ENCODE data around the gene CFAP100. TPM values are rescaled to one million over a fixed set of nuclear protein-coding genes. Genes with fewer than 3 reads are reported as not detected.

CFAP100 gene
- total RNA-seq, 1 donor from 2014 or later: not detected

GRCh38 chr3:126396536-126396935 is 1.8 kb downstream of the CFAP100 start:
- DNase-seq: no peak
- peaks cover 9% of the 10 kb centered on the region for H3K4me1 ChIP-seq
- H3K27ac ChIP-seq (replicated peaks): no peak overlapping the region
- intact Hi-C loops (cut with micrococcal nuclease): loop anchor here (10.0 kb wide), 1 partner anchor 262 kb away; no protein-coding TSS in a partner anchor
- H3K9me3 ChIP-seq (replicated peaks): no peaks in the 10 kb centered on the region
- TF ChIP-seq, protein P1, sequence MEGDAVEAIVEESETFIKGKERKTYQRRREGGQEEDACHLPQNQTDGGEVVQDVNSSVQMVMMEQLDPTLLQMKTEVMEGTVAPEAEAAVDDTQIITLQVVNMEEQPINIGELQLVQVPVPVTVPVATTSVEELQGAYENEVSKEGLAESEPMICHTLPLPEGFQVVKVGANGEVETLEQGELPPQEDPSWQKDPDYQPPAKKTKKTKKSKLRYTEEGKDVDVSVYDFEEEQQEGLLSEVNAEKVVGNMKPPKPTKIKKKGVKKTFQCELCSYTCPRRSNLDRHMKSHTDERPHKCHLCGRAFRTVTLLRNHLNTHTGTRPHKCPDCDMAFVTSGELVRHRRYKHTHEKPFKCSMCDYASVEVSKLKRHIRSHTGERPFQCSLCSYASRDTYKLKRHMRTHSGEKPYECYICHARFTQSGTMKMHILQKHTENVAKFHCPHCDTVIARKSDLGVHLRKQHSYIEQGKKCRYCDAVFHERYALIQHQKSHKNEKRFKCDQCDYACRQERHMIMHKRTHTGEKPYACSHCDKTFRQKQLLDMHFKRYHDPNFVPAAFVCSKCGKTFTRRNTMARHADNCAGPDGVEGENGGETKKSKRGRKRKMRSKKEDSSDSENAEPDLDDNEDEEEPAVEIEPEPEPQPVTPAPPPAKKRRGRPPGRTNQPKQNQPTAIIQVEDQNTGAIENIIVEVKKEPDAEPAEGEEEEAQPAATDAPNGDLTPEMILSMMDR (IDR thresholded peaks at IDR 0.05; ENCODE audit: borderline replicate concordance): no peak
- peaks cover 34% of the 10 kb centered on the region for H3K27me3 ChIP-seq (ENCODE audit: low read depth)
- no peak overlapping the region for H3K4me3 ChIP-seq
- H3K36me3 ChIP-seq: no peaks in the 10 kb centered on the region

GRCh38 chr3:126397610-126398422 is 3.1 kb downstream of the CFAP100 start:
- Histone ChIP-seq H3K4me3 (no peak overlapping the region), H3K27me3 (ENCODE audit: low read depth) (peaks cover 30% of the 10 kb centered on the region), H3K36me3 (no peaks in the 10 kb centered on the region), H3K4me1 (peaks cover 9% of the 10 kb centered on the region), H3K27ac (replicated peaks) (no peak overlapping the region), H3K9me3 (replicated peaks) (no peaks in the 10 kb centered on the region)
- intact Hi-C loops (cut with micrococcal nuclease): loop anchor here (10.0 kb wide), 1 partner anchor 263 kb away; no protein-coding TSS in a partner anchor
- DNase-seq: no peak
- TF ChIP-seq, protein P1 (IDR thresholded peaks at IDR 0.05; ENCODE audit: borderline replicate concordance): no peak

DNA sequence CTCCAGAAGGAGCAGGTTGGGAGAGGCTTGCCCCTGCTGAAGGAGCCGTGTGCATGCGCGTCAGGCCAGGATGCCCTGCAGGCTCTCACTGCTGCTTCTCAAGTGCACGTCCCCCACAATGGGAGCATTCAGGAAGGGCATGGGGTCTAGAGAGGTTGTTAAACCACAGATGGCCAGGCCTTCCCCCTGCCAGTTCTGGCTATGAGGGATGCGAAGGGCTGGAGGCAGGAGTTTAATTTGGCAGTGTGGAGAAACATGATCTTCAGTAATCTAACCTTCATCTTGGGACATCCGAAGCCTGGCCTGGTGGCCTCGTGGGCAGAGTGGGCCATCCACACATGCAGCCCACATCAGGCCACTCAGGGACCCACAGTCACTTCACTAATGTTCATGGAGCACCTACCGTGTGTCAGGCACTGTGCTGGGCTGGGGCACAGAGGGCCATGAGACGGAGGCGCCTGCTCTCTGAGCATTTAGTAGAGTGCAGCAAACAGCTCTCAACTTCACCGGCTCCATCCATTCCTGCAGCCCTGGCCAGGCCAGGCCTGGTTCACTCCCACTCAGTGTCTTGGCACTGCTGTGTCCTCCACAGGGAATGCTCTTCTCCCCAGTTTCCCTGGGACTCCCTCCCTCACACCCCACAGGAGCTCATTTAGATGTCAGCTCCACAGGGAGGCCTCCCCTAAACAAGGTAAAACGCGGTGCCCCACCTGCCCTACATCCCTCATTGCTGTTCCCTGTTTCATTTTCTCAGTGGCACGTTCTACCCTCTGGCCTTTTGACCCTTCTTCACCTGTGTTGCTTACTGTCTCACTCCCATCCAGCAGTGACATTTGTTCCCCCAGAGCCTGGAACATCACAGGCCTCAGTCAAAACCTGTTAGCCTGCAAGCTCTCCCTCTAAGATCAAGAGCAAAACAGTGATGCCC is 4.0 kb downstream of the CFAP100 start:
- Histone ChIP-seq H3K36me3 (no peaks in the 10 kb centered on the region), H3K27ac (replicated peaks) (no peak overlapping the region), H3K4me1 (peaks cover 9% of the 10 kb centered on the region), H3K4me3 (no peak overlapping the region), H3K27me3 (ENCODE audit: low read depth) (peaks cover 32% of the 10 kb centered on the region), H3K9me3 (replicated peaks) (no peaks in the 10 kb centered on the region)
- intact Hi-C loops (cut with micrococcal nuclease): loop anchor here (10.0 kb wide), 1 partner anchor 264 kb away; no protein-coding TSS in a partner anchor
- DNase-seq: no peak
- TF ChIP-seq, protein P1 (IDR thresholded peaks at IDR 0.05; ENCODE audit: borderline replicate concordance): no peak

- DNase-seq: no peak
- Histone ChIP-seq H3K9me3 (replicated peaks) (no peaks in the 10 kb centered on the region), H3K27me3 (ENCODE audit: low read depth) (peaks cover 26% of the 10 kb centered on the region), H3K4me3 (no peak overlapping the region), H3K36me3 (no peaks in the 10 kb centered on the region), H3K27ac (replicated peaks) (no peak overlapping the region), H3K4me1 (peaks cover 8% of the 10 kb centered on the region)
- TF ChIP-seq, protein P1 (IDR thresholded peaks at IDR 0.05; ENCODE audit: borderline replicate concordance): no peak
- intact Hi-C loops (cut with micrococcal nuclease): loop anchor here (10.0 kb wide), 1 partner anchor 265 kb away; no protein-coding TSS in a partner anchor
Measured at GRCh38 chr3:126399351-126399735, 4.6 kb downstream of the CFAP100 start.

DNA sequence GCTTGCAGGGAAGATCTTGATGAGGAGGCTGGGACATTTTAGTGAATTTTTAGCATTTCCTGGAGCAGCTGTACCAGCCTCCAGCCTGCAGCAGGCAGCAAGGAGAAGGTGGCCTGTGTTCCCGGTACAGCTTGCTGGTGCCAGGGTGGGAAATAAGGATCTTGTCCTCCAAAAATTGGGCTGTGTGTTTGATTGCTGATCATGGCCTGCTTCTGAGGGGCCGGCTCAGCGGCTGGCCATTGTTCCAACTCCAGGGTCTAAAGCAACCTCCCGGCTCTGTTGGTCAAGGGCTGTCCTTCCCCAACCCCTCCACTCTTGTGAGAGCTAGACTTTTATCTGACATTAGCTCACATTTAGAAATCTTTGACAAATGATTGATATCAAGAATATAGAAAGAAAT is 5.0 kb downstream of the CFAP100 start:
- no peaks in the 10 kb centered on the region for H3K9me3 ChIP-seq (replicated peaks)
- no peak for DNase-seq
- H3K27ac ChIP-seq (replicated peaks): no peak overlapping the region
- H3K4me3 ChIP-seq: no peak overlapping the region
- TF ChIP-seq, protein P1 (IDR thresholded peaks at IDR 0.05; ENCODE audit: borderline replicate concordance): no peak
- peaks cover 4% of the 10 kb centered on the region for H3K4me1 ChIP-seq
- H3K36me3 ChIP-seq: no peaks in the 10 kb centered on the region
- intact Hi-C loops (cut with micrococcal nuclease): loop anchor here (10.0 kb wide), 1 partner anchor 265 kb away; no protein-coding TSS in a partner anchor
- peaks cover 25% of the 10 kb centered on the region for H3K27me3 ChIP-seq (ENCODE audit: low read depth)

All from left ventricle myocardium inferior (tissue), 1 donor.